HepG2 (cell line): Measurements from ENCODE around the gene ABCC10. TPM values are rescaled to one million over a fixed set of nuclear protein-coding genes. Genes with fewer than 3 reads are reported as not detected.

Experiments used
- CBX1 ChIP-seq: IDR thresholded peaks from one replicate; pipeline ENCODE4 v1.6.1; 2016; ENCODE audit warnings: antibody characterized with exemption, low read depth
- CHD2 ChIP-seq: IDR thresholded peaks from 2 replicates; pipeline ENCODE4 v1.6.1; 2011; ENCODE audit warnings: low read depth, low read length, improper control_type of control experiment
- EP300 ChIP-seq, 3 experiments: sonication (generic) in 1 of 3; formaldehyde crosslinking in 1 of 3; IDR thresholded peaks; 2 replicates each; pipeline versions ENCODE4 v1.5.1 to v1.6.1; 2011 to 2020; ENCODE audit warnings: low read depth in 2 of 3, low read length in 2 of 3, borderline replicate concordance in 1 of 3, improper control_type of control experiment in 1 of 3, mild to moderate bottlenecking in 1 of 3, missing genetic modification reagents in 1 of 3, moderate library complexity in 1 of 3
- HIVEP1 ChIP-seq: sonication (generic); formaldehyde crosslinking; IDR thresholded peaks from 2 replicates; pipeline ENCODE4 v1.4.0; 2020; ENCODE audit warnings: mild to moderate bottlenecking, missing genetic modification reagents
- HMGXB4 ChIP-seq, 2 experiments: sonication (generic) in 1 of 2; formaldehyde crosslinking in 1 of 2; IDR thresholded peaks; 2 replicates each; pipeline versions ENCODE4 v1.4.0 to v1.6.1; 2018 to 2020; ENCODE audit warnings: missing genetic modification reagents in 2 of 2, borderline replicate concordance in 1 of 2, low read depth in 1 of 2, mild to moderate bottlenecking in 1 of 2, missing biosample characterization in 1 of 2
- HOXA3 ChIP-seq: sonication (generic); formaldehyde crosslinking; IDR thresholded peaks from 2 replicates; pipeline ENCODE4 v1.5.0; 2020; ENCODE audit warnings: missing genetic modification reagents
- HOXA5 ChIP-seq: sonication (generic); formaldehyde crosslinking; IDR thresholded peaks from 2 replicates; pipeline ENCODE4 v1.4.0; 2020; ENCODE audit warnings: missing genetic modification reagents
- KDM2A ChIP-seq: sonication (generic); formaldehyde crosslinking; IDR thresholded peaks from 2 replicates; pipeline ENCODE4 v1.4.0; 2020; ENCODE audit warnings: low read depth, missing genetic modification reagents, borderline replicate concordance
- MED13 ChIP-seq: sonication (generic); formaldehyde crosslinking; IDR thresholded peaks from 2 replicates; pipeline ENCODE4 v1.5.0; 2020; ENCODE audit warnings: missing genetic modification reagents
- MED8 ChIP-seq: sonication (generic); formaldehyde crosslinking; IDR thresholded peaks from 2 replicates; pipeline ENCODE4 v1.8.1; 2023; ENCODE audit warnings: mild to moderate bottlenecking, missing genetic modification reagents; ENCODE audit not compliant: insufficient replicate concordance
- MXI1 ChIP-seq: IDR thresholded peaks from 3 replicates; pipeline ENCODE4 v1.6.1; 2012; ENCODE audit warnings: low read depth, low read length, inconsistent platforms, borderline replicate concordance
- PPARG ChIP-seq: conservative IDR thresholded peaks from 2 replicates; pipeline ENCODE4 v1.6.1; 2016; ENCODE audit warnings: missing biosample characterization, missing genetic modification reagents
- RXRA ChIP-seq: sonication (generic); formaldehyde crosslinking; IDR thresholded peaks from 2 replicates; pipeline ENCODE4 v1.5.1; 2020; ENCODE audit warnings: missing genetic modification reagents
- SOX13 ChIP-seq, 3 experiments: fragments of 450-650 bp in 1 of 3; sonication (generic) in 1 of 3; formaldehyde crosslinking in 1 of 3; IDR thresholded peaks in 2 of 3; conservative IDR thresholded peaks in 1 of 3; 2 replicates each; pipeline versions ENCODE4 v1.5.0 to v1.6.1; 2016 to 2020; ENCODE audit warnings: antibody characterized with exemption in 1 of 3, mild to moderate bottlenecking in 1 of 3, missing compliant biosample characterization in 1 of 3, missing genetic modification reagents in 1 of 3, moderate library complexity in 1 of 3
- SP1 ChIP-seq, 2 experiments: fragments of 450-650 bp in 1 of 2; sonication (generic) in 1 of 2; formaldehyde crosslinking in 1 of 2; IDR thresholded peaks; 2 replicates each; pipeline versions ENCODE4 v1.4.0 to v1.6.1; 2016 to 2020; ENCODE audit warnings: missing genetic modification reagents in 1 of 2
- ZBTB42 ChIP-seq: sonication (generic); formaldehyde crosslinking; IDR thresholded peaks from 2 replicates; pipeline ENCODE4 v1.5.0; 2020; ENCODE audit warnings: mild to moderate bottlenecking, missing genetic modification reagents
- ZFY ChIP-seq: sonication (generic); formaldehyde crosslinking; IDR thresholded peaks from 2 replicates; pipeline ENCODE4 v1.4.0; 2020; ENCODE audit warnings: missing genetic modification reagents
- ZNF101 ChIP-seq: sonication (generic); formaldehyde crosslinking; IDR thresholded peaks from 2 replicates; pipeline ENCODE4 v1.4.0; 2020; ENCODE audit warnings: mild to moderate bottlenecking, low read depth, missing genetic modification reagents, borderline replicate concordance
- ZNF589 ChIP-seq: sonication (generic); formaldehyde crosslinking; conservative IDR thresholded peaks from 2 replicates; pipeline ENCODE4 v1.8.0; 2022; ENCODE audit warnings: mild to moderate bottlenecking, moderate library complexity, missing genetic modification reagents
- ZNF660 ChIP-seq: sonication (generic); formaldehyde crosslinking; IDR thresholded peaks from 2 replicates; pipeline ENCODE4 v1.5.1; 2020; ENCODE audit warnings: mild to moderate bottlenecking, low read depth, missing genetic modification reagents, borderline replicate concordance
- polyA plus RNA-seq, 8 experiments: library from polyadenylated mRNA; depleted of rRNA in 3 of 8; stranded (reverse) in 7 of 8; unstranded in 1 of 8; fragments of >200 nt; fragmentation: Illumina TruSeq in 4 of 8; extraction: Trizol in 4 of 8; gene quantifications; 2 replicates each; pipeline versions ENCODE4 v1.2.1 to v1.2.3, GENCODE V29; 2011 to 2016; ENCODE audit warnings: low read depth in 4 of 8, missing spikeins in 1 of 8, mixed read lengths in 1 of 8; ENCODE audit not compliant: insufficient read depth in 1 of 8
- total RNA-seq, 5 experiments: library from RNA; depleted of rRNA; stranded (reverse); fragments of >200 nt; fragmentation: Illumina TruSeq; extraction: Trizol; gene quantifications; 2 replicates each; pipeline ENCODE4 v1.2.3, GENCODE V29; 2016; ENCODE audit warnings: low read depth in 1 of 5
- TF ChIP-seq, protein P1 (sequence below): sonication (generic); formaldehyde crosslinking; IDR thresholded peaks from 2 replicates; pipeline ENCODE4 v1.4.0; 2020; ENCODE audit warnings: missing genetic modification reagents
- TF ChIP-seq, protein P2 (sequence below): sonication (generic); formaldehyde crosslinking; IDR thresholded peaks from 2 replicates; pipeline ENCODE4 v1.5.1; 2020; ENCODE audit warnings: missing genetic modification reagents, mild to moderate bottlenecking, borderline replicate concordance

ABCC10 gene
- total and polyA plus RNA-seq, 2 of the 13 experiments (the other 11 are each of a cell fraction or from before 2014, with no cell fraction given) = 16.0 to 24.3 TPM

GRCh38 chr6:43477235-43478007 is 50.1 kb downstream of the ABCC10 start, which contains the start of gene TJAP1 (continued):
- peak; percentile 33; the same call in 1 of the 2 replicates for TF ChIP-seq SOX13 (IDR thresholded peaks at IDR 0.05)
- peak in 1 of 2 experiments; percentile 52; a peak in 2 of 4 replicates for TF ChIP-seq SOX13 (CRISPR knock-in tag; conservative IDR thresholded peaks at IDR 0.05 in 1 of 2, IDR thresholded peaks at IDR 0.05 in 1 of 2)
- TF ChIP-seq EP300 (IDR thresholded peaks at IDR 0.05; ENCODE audit: low read depth in 2 of 2, low read length in 2 of 2) = peak in 1 of 2 experiments; percentile 46; a peak in 1 of 4 replicates
- TF ChIP-seq EP300 (CRISPR knock-in tag; IDR thresholded peaks at IDR 0.05; ENCODE audit: borderline replicate concordance) = 0 out of 2 replicates have a peak, but pooled peaks have one; percentile 11
- peak; percentile 31 for TF ChIP-seq CBX1
- peak; percentile 70; the same call in 1 of the 3 replicates for TF ChIP-seq MXI1
- TF ChIP-seq ZFY (CRISPR knock-in tag) = peak; percentile 80
- TF ChIP-seq ZNF660 (CRISPR knock-in tag) = no peak
- TF ChIP-seq ZNF589 = peak; percentile 71; the same call in 1 of the 2 replicates
- 0 out of 2 replicates have a peak, but pooled peaks have one; percentile 54 for TF ChIP-seq PPARG (CRISPR knock-in tag)
- TF ChIP-seq KDM2A (CRISPR knock-in tag) = peak; percentile 79; the same call in 1 of the 2 replicates
- TF ChIP-seq MED8 (CRISPR knock-in tag) = peak; percentile 75
- TF ChIP-seq, protein P1, sequence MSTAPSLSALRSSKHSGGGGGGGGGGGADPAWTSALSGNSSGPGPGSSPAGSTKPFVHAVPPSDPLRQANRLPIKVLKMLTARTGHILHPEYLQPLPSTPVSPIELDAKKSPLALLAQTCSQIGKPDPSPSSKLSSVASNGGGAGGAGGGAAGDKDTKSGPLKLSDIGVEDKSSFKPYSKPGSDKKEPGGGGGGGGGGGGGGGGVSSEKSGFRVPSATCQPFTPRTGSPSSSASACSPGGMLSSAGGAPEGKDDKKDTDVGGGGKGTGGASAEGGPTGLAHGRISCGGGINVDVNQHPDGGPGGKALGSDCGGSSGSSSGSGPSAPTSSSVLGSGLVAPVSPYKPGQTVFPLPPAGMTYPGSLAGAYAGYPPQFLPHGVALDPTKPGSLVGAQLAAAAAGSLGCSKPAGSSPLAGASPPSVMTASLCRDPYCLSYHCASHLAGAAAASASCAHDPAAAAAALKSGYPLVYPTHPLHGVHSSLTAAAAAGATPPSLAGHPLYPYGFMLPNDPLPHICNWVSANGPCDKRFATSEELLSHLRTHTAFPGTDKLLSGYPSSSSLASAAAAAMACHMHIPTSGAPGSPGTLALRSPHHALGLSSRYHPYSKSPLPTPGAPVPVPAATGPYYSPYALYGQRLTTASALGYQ = peak; percentile 40; the same call in 1 of the 2 replicates
- no peak; the same call in 1 of the 2 replicates for TF ChIP-seq HOXA5 (CRISPR knock-in tag)
- TF ChIP-seq HIVEP1 = peak; percentile 100
- TF ChIP-seq, protein P2, sequence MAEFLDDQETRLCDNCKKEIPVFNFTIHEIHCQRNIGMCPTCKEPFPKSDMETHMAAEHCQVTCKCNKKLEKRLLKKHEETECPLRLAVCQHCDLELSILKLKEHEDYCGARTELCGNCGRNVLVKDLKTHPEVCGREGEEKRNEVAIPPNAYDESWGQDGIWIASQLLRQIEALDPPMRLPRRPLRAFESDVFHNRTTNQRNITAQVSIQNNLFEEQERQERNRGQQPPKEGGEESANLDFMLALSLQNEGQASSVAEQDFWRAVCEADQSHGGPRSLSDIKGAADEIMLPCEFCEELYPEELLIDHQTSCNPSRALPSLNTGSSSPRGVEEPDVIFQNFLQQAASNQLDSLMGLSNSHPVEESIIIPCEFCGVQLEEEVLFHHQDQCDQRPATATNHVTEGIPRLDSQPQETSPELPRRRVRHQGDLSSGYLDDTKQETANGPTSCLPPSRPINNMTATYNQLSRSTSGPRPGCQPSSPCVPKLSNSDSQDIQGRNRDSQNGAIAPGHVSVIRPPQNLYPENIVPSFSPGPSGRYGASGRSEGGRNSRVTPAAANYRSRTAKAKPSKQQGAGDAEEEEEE = no peak
- no peak for TF ChIP-seq SP1 (IDR thresholded peaks at IDR 0.05)
- peak; percentile 89 for TF ChIP-seq SP1 (CRISPR knock-in tag; IDR thresholded peaks at IDR 0.05)
- no peak for TF ChIP-seq ZNF101 (CRISPR knock-in tag)
- TF ChIP-seq HMGXB4 (CRISPR knock-in tag; IDR thresholded peaks at IDR 0.05; ENCODE audit: borderline replicate concordance in 1 of 2, low read depth in 1 of 2) = peak; percentile 69 to 78; a peak in 2 of 4 replicates
- TF ChIP-seq MED13 (CRISPR knock-in tag) = no peak
- TF ChIP-seq HOXA3 (CRISPR knock-in tag) = peak; percentile 88
- TF ChIP-seq RXRA = peak; percentile 45; the same call in 1 of the 2 replicates
- 0 out of 2 replicates have a peak, but pooled peaks have one; percentile 41 for TF ChIP-seq ZBTB42 (CRISPR knock-in tag)
- peak; percentile 67; the same call in 1 of the 2 replicates for TF ChIP-seq CHD2
